ENCODE measurements around the gene ZNHIT6.
"Not testable (repeated sequence)": the region's sequence is repeated elsewhere in the genome, so short reads cannot be mapped to it uniquely, and the experiment has no call there.

Gene ZNHIT6, protein sequence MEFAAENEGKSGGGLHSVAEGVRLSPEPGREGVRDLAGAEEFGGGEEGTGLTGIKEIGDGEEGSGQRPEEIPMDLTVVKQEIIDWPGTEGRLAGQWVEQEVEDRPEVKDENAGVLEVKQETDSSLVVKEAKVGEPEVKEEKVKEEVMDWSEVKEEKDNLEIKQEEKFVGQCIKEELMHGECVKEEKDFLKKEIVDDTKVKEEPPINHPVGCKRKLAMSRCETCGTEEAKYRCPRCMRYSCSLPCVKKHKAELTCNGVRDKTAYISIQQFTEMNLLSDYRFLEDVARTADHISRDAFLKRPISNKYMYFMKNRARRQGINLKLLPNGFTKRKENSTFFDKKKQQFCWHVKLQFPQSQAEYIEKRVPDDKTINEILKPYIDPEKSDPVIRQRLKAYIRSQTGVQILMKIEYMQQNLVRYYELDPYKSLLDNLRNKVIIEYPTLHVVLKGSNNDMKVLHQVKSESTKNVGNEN

DNA sequence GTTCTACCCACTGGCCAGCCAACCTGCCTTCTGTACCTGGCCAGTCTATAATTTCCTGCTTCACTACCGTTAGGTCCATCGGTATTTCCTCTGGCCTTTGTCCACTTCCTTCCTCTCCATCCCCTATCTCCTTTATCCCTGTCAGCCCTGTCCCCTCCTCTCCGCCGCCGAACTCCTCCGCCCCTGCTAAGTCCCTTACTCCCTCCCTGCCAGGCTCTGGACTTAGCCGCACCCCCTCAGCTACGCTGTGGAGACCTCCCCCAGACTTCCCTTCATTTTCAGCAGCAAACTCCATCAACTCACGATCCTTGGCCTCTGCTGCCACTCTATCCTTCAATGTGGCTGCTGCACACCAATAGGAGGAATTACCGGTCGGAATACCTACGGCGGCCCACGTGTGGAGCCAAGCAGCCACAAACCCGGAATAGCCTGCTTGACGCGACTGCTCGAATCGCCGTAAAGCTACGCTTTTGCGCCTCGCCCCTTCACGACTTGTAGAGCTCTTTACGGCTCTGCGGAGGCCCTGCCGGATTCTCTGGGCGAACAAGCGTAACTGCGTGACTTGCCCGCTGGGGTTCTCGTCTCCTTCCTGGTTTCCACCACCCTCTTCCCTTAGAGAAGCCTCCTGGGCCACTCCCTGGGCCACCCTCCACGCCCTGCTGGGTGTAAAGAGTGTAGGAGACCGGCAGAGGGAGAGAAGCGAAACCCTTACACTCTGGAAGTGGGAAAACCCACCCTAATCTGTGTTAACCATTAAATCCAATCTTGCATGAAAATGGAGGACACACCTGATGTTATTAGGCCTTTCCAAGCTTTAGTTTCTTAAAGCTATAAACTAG, at the start of gene ZNHIT6:
Gene ZNHIT6 (minus strand): TSS at position 444 of the 839 bp plus-strand sequence. CDS start 149 bp downstream, at position 295.
- peak; percentile 95 for DNase-seq (ENCODE audit: low spot score)

DNA sequence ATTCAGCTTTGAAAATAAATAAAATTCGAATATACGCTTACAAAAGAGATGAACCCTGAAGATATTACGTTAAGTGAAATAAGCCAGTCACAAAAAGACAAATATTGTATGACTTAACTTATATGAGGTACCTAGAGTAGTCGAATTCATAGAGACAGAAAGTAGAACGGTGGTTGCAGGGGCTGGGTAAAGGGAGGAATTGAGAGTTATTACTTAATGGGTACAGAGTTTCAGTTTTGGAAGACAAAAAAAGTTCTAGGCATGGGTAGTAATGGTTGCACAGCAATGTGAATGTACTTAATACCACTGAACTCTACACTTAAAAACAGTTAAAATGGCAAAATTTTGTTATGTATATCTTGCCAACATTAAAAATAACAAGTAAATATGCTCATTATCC, 48.6 kb upstream of the ZNHIT6 start:
- DNase-seq (ENCODE audit: low spot score) = no peak

DNA sequence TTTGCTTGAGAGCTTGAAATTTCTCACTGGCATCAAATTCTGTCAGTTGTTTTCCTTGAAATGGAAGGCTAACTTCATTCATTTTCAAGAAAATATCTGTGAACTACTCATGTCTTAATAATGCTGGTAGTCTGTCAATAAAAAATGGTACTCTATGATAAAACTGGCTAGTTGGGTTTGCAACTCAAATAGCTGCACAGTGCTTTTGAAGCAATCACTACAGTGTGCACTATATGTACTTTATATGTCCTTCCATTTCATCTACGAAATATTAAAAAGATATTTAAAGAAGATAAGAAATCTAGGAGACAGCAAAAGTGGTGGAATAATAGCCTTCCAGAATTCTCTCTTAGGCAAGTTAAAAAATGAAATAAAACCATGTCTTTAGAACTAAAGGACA, 39.9 kb upstream of the ZNHIT6 start:
- DNase-seq (ENCODE audit: low spot score) = no peak

DNA sequence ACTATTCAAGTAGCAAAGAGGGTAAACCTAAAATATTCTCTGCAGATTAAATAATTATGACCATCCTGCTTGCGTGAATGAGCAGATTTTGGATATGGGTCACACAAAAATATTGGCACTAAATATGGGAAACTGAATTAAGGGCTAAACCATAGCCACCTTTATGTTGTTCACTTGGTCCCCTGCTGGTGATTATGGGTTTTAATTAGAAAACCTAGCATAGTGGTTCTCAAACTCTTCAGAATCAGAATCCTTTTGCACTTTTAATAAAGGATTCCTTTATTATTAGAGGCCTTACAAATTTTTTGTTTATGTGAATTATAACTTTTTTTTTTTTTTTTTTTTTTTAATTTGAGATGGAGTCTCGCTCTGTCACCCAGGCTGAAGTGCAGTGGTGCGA, 38.5 kb upstream of the ZNHIT6 start:
- DNase-seq (ENCODE audit: low spot score) = no peak

DNA sequence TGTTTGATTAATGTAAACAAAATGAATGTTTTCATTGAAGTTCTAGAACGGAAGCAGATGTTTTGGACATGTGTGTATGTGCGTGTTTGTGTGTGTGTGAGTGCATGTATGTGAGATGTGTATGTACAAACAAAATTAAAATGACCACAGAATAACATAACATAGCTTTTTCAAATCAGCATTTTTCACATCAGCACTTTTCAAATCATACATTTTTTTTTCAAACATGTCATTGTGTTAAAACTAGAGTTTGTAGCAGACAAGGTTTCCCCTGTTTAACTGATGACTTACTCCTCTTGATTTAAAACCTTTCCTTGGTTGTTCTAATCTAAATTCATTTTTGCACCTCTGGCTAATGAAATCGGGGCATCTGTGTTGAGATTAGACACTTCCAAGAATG, 35.6 kb upstream of the ZNHIT6 start:
- no peak for DNase-seq (ENCODE audit: low spot score)

DNA sequence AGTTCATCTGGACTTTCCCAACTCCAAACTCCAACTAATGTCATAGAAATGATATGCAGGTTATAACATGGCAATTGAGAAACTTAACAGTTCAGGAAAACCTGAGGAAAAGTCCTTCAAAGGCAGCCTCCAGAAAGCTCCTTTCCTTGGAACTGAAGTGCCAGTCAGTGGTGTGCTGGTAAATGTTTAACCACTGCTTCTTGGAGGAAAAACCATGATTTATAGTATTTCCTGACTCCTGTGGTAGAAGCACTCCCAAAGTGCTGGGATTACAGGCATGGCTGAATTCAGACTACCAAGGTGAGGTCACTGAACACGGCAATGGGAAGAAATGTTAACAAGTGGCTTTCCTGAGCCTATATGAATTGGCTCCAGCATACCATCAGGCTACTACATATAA, 26.7 kb upstream of the ZNHIT6 start:
- DNase-seq (ENCODE audit: low spot score) = no peak

DNA sequence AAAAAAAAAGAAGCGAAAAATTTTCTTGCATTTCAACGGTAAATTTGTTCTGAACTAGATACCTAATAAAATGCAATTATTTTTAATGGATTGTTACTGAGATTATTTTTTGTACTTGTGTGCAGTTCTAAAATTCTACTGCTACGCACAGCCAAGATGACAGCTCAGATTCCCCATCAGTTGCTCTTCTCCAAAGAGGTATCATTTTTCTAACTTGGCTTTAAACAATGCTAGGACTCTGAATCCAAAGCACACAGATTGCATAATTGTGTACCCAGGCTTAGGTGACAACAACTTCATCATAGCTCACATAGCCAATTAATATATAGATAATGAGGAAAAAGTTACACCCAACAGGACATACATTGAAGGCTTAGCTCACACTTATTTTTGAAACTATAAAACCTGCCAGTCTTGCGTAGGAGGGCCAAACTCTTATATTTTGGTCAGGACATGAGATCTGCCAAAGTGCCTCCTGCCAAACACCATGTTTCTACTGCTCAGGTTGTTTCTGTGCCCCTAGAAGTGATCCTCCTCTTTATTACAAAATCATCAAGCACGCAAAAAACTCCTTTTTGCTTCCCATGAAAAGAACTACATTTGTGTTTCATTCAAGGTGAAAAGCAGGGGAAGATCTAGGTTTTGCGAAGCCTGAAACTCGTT, 10.6 kb upstream of the ZNHIT6 start:
- no peak for DNase-seq (ENCODE audit: low spot score)

DNA sequence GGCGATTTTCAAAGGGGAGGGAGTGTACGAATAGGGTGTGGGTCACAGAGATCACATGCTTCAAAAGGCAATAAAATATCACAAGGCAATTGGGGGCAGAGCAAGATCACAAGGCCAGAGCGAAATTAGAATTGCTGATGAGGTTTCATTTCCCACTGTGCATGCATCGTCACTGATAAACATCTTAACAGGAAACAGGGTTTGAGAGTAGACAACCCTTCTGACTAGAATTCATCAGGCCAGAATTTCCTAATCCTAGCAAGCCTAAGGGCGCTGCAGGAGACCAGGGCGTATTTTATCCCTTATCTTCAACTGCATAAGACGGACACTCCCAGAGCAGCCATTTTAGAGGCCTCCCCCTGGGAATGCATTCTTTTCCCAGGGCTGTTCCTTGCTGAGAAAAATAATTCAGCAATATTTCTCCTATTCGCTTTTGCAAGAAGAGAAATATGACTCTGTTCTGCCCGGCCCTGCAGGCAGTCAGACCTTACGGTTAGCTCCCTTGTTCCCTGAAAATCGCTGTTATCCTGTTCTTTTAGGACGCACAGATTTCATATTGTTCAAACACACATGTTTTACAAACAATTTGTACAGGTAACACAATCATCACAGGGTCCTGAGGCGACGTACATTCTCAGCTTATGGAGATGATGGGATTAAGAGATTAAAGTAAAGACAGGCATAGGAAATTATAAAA, 6.3 kb upstream of the ZNHIT6 start:
- not testable (repeated sequence) for DNase-seq (ENCODE audit: low spot score)

DNA sequence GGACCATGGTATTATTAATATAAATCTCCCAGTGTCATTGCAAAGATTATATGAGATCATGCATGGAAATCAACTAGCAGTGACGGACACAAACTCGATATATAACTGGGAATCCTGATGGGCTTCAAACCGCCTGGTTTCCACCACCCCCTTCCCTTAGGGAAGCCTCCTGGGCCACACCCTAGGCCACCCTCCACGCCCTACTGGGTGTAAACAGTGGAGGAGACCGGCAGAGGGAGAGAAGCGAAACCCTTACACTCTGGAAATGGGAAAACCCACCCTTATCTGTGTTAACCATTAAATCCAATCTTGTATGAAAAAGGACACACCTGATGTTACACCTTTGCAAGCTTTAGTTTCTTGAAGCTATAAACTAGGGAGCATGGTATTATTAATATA, 595 bp upstream of the ZNHIT6 start:
- no peak for DNase-seq (ENCODE audit: low spot score)

DNA sequence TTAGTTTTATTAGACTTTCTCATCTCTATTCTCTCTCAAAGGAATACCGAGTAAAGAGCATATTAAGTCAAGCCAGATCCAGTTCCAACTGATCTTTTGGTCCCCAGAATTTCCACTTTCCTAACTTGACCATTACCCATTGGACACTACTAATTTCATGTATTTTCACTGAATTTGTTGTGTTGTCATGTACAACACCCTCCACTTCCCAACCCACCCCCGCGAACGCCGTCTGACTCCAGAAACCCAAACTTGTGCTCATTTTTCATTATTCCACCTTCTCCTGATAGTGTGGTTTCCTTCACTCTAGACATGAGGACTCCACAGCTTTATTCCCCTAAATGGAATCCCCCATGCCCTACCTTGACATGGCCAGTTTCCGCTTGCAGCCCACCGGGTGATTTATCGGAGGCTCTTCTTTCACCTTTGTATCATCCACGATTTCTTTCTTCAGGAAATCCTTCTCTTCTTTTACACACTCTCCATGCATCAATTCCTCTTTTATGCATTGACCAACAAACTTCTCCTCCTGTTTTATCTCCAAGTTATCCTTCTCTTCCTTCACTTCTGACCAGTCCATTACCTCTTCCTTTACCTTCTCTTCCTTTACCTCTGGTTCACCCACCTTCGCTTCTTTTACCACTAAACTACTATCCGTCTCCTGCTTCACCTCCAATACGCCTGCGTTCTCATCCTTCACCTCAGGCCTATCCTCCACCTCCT, 805 bp downstream of the ZNHIT6 start:
- peak; percentile 13 for DNase-seq (ENCODE audit: low spot score)

DNA sequence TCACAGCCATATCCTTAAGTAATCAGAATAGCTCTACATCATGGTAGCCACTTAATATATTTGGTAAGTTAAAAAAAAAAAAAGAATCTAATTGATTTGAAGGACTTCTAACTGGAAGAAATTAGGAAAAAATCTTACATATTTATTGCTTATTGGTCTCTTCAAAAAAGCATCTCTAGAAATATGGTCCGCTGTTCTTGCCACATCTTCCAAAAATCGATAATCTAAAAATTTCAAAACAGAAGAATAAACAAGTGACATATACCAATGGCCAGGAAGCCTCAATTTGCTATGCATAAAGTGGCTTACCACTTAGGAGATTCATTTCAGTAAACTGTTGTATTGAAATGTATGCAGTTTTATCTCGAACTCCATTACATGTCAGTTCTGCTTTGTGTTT, 2.3 kb downstream of the ZNHIT6 start:
- no peak for DNase-seq (ENCODE audit: low spot score)

DNA sequence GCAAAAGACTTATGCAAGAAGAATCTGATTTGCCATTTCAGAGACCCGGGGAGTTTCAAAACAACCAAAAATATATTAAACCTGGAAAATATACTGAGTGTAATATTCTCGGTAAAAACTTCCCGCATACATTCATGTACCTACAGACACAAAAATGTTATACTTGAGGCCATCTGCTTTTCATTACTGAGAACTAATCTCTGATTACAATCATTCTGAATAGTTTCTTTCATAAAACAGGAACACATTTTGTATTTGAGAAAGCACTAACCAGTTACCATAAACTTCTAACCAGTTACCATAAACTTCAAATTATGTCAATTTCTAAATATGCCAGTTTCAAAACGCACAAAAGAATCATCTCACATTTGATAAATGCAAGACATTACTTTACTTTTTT, 7.8 kb downstream of the ZNHIT6 start:
- DNase-seq (ENCODE audit: low spot score) = no peak

DNA sequence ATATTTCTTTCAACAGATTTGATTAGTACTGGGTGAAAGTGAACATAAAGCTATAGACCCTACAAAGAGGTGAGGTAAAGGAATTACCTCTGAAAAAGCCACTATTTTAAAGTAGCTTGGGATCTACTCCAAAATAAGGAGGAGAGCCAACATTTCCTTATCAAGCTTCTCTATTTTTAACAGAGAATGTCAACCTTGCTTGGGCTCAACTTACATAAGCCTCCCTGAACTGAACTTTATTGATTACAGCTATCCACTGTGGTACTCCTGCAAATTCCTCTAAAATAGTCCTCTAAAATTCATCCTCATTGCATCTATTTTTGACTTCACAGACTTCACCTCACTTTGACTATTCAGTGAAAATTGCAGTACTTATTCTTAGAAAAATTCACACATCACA, 10.3 kb downstream of the ZNHIT6 start:
- no peak for DNase-seq (ENCODE audit: low spot score)

DNA sequence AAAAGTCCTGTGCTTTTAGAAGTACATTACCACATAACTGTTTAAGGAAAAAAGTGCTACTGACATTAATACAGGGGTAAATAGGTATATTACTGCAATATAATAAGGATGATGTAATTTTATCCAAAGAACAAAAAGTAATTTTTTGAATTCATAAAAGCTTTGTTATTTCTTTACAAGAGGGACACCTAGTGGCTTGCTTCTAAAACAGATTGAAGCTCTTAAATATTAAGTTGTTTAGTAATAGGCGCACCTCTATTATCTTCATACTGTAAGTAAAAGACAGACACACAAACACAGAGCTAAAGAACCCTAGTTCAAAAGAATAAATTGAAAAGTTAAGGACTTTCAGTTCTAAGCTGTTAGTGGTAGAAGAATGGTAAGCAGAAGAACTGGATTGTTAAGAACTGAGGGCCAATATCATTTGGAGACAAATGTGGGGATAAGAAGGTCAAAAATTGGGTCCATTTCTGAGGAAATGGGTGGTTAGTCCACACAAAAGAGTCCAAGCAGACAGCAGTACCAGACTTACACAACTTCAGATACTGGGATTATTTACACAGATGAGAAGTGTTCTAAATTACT, 15.4 kb downstream of the ZNHIT6 start:
- peak; percentile 32 for DNase-seq (ENCODE audit: low spot score)

DNA sequence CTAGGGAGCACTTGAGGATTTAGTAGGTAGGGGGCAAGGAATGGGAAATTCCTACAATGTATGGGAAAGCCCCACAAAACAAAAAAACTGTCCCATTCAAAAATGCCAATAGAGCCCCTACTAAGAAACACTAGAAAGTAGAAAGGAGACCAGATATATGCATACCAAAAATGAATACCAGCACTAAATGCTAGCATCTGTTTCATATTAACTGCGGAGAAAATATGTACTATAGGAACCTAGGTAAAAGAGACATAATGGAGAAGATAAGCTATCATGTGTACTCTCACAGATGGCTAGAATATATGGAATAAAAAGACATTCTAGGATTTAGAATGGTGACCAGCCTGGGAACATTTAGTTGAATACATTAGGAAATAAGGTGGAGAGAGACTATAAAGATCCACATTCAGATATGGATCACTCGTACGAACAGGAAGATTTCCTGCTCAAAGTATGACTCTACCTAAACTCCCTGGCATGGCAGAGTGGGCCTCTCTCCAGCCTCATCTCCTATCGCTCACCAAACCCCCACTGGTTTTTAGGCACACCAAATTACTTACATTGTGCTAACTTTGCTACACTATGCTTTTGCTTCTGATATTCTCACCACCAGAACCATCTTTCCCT, 18.3 kb downstream of the ZNHIT6 start:
- no peak for DNase-seq (ENCODE audit: low spot score)

DNA sequence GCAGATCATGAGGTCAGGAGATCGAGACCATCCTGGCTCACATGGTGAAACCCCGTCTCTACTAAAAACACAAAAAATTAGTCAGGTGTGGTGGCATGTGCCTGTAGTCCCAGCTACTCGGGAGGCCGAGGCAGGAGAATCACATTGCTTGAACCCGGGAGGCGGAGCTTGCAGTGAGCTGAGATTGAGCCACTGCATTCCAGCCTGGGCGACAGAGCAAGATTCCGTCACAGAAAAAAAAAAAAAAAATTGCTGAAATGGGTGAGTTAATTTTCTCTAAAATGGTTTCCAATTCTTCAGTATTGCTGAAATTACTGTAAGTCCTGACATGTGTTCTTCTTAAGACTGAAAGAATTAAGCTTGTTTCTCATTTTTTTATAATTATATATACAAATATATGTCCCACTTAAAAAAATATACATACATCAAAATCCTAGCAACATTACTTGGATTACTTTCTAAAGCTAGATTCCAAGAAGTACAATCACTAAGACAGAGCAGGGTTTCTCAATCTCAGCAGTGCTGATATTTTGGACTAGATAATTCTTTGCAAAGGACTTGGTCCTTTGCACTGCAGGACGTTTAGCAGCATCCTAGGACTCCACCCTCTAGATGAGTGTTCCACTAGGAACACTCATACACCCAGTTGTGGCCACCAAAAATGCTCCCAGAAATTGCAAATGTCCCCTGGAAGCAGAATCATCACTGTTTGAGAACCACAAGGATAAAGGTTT, 24.8 kb downstream of the ZNHIT6 start:
- peak; percentile 37 for DNase-seq (ENCODE audit: low spot score)

DNA sequence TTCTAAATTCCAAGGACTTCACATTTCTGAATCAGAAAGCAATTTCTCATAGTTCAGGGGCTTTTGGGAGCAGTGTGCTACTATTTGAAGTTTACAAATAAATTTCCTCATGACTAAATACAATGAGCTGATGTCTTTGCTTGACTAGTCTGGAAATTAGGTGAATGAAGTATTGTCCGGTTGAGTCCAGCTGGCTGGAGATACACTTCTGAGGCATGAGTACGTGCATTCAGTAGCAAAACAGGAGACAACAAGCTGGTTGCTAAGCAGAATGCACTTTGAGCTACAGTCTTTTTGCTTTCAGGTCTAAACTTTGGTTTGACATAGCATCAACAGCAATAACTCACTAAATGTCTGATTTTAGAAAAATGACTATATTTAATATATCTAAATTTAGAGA, 27.1 kb downstream of the ZNHIT6 start:
- DNase-seq (ENCODE audit: low spot score) = peak; percentile 44

DNA sequence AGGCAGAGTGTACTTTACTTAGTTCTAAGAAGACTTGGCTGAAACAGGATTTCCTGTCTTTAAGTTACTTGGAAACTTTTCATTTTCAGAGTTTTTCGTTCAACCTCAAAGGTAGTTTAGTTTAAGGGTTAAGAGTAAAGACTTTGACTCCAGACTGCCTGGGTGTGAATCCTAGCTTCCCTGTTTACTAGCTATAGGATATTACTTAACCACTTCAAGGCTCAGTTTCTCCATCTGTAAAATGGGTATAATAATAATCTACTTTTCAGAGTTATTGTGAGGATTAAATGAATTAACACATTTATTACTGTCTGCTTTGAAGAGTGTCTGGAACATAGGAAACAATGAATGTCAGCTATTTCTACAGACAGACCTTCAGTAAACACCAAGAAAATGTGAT, 30.0 kb downstream of the ZNHIT6 start:
- no peak for DNase-seq (ENCODE audit: low spot score)

DNA sequence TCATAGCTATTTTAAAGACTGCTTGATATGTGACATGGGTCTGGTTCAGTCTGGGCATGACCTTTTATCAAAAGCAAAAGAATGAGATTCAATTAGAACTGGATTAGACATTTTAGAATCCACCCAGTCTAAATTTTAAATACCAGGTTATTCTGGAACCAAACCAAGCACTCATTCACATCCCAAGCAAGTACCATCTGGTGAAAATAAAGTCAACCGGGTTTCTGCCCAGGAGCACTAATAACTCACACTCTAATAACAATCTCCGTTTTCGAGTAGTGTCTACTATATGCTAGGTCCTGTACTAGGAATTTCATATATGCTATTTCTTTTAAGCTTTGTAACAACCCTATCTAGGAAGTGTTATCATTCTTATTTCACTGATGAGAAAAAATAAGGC, 30.6 kb downstream of the ZNHIT6 start:
- no peak for DNase-seq (ENCODE audit: low spot score)

All from AG20443 (cell line).